GM12892 (cell line): Measurements from ENCODE around the gene ROR1.

Source experiments
- POLR2A ChIP-seq: IDR thresholded peaks from 2 replicates; pipeline ENCODE4 v1.6.1; 2011; ENCODE audit warnings: low read depth, low read length, control low read depth
- TAF1 ChIP-seq: IDR thresholded peaks from 2 replicates; pipeline ENCODE4 v1.6.1; 2011; ENCODE audit warnings: low read depth, mild to moderate bottlenecking, control low read depth, low read length, borderline replicate concordance

GRCh38 chr1:63732666-63733065 lies 41.2 kb upstream of the ROR1 start:
- TF ChIP-seq POLR2A (no peak), TAF1 (no peak)
